WTC11 (cell line): ENCODE measurements around the gene FLNA.

Source experiments
- ATF3 ChIP-seq: sonication (generic); formaldehyde crosslinking; conservative IDR thresholded peaks from 2 replicates; pipeline ENCODE4 v1.8.1; 2022; ENCODE audit warnings: mild to moderate bottlenecking, missing genetic modification reagents
- CTCF ChIP-seq: fragments of 200-600 bp; IDR thresholded peaks from 2 replicates; pipeline ENCODE4 v1.8.0; 2022; ENCODE audit warnings: antibody characterized with exemption
- RELA ChIP-seq: sonication (generic); formaldehyde crosslinking; IDR thresholded peaks from 2 replicates; pipeline ENCODE4 v1.8.1; 2022; ENCODE audit warnings: missing genetic modification reagents, mild to moderate bottlenecking, borderline replicate concordance
- ZMAT4 ChIP-seq: fragments of 250-450 bp; sonication (Bioruptor Pico); IDR thresholded peaks from 2 replicates; pipeline ENCODE4 v1.9.0; 2021; ENCODE audit warnings: mild to moderate bottlenecking
- TF ChIP-seq, protein P1 (sequence below): sonication (generic); formaldehyde crosslinking; IDR thresholded peaks from 2 replicates; pipeline ENCODE4 v1.8.1; 2022; ENCODE audit warnings: missing genetic modification reagents, borderline replicate concordance
- TF ChIP-seq, protein P2 (sequence below): fragments of 250-450 bp; sonication (Bioruptor Pico); IDR thresholded peaks from 2 replicates; pipeline ENCODE4 v1.9.0; 2021; ENCODE audit warnings: moderate library complexity, mild to moderate bottlenecking, inconsistent platforms, borderline replicate concordance
- TF ChIP-seq, protein P3 (sequence below): sonication (generic); formaldehyde crosslinking; IDR thresholded peaks from 2 replicates; pipeline ENCODE4 v1.8.0; 2023; ENCODE audit warnings: missing genetic modification reagents, mild to moderate bottlenecking, borderline replicate concordance

DNA sequence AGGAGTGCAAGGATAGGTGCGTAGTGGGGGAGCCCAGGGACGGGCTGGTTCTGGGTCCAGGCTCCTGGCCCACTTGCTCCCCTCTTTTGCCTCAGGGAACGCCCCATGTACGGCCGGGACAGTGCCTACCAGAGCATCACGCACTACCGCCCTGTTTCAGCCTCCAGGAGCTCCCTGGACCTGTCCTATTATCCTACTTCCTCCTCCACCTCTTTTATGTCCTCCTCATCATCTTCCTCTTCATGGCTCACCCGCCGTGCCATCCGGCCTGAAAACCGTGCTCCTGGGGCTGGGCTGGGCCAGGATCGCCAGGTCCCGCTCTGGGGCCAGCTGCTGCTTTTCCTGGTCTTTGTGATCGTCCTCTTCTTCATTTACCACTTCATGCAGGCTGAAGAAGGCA, 6.4 kb upstream of the FLNA start:
- TF ChIP-seq CTCF (no peak), RELA (CRISPR knock-in tag) (no peak), ATF3 (CRISPR knock-in tag) (no peak), ZMAT4 (CRISPR knock-in tag) (no peak)
- TF ChIP-seq, protein P1, sequence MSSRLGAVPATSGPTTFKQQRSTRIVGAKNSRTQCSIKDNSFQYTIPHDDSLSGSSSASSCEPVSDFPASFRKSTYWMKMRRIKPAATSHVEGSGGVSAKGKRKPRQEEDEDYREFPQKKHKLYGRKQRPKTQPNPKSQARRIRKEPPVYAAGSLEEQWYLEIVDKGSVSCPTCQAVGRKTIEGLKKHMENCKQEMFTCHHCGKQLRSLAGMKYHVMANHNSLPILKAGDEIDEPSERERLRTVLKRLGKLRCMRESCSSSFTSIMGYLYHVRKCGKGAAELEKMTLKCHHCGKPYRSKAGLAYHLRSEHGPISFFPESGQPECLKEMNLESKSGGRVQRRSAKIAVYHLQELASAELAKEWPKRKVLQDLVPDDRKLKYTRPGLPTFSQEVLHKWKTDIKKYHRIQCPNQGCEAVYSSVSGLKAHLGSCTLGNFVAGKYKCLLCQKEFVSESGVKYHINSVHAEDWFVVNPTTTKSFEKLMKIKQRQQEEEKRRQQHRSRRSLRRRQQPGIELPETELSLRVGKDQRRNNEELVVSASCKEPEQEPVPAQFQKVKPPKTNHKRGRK (CRISPR knock-in tag) = no peak
- TF ChIP-seq, protein P2, sequence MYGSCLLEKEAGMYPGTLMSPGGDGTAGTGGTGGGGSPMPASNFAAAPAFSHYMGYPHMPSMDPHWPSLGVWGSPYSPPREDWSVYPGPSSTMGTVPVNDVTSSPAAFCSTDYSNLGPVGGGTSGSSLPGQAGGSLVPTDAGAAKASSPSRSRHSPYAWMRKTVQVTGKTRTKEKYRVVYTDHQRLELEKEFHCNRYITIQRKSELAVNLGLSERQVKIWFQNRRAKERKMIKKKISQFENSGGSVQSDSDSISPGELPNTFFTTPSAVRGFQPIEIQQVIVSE (CRISPR knock-in tag) = no peak
- TF ChIP-seq, protein P3, sequence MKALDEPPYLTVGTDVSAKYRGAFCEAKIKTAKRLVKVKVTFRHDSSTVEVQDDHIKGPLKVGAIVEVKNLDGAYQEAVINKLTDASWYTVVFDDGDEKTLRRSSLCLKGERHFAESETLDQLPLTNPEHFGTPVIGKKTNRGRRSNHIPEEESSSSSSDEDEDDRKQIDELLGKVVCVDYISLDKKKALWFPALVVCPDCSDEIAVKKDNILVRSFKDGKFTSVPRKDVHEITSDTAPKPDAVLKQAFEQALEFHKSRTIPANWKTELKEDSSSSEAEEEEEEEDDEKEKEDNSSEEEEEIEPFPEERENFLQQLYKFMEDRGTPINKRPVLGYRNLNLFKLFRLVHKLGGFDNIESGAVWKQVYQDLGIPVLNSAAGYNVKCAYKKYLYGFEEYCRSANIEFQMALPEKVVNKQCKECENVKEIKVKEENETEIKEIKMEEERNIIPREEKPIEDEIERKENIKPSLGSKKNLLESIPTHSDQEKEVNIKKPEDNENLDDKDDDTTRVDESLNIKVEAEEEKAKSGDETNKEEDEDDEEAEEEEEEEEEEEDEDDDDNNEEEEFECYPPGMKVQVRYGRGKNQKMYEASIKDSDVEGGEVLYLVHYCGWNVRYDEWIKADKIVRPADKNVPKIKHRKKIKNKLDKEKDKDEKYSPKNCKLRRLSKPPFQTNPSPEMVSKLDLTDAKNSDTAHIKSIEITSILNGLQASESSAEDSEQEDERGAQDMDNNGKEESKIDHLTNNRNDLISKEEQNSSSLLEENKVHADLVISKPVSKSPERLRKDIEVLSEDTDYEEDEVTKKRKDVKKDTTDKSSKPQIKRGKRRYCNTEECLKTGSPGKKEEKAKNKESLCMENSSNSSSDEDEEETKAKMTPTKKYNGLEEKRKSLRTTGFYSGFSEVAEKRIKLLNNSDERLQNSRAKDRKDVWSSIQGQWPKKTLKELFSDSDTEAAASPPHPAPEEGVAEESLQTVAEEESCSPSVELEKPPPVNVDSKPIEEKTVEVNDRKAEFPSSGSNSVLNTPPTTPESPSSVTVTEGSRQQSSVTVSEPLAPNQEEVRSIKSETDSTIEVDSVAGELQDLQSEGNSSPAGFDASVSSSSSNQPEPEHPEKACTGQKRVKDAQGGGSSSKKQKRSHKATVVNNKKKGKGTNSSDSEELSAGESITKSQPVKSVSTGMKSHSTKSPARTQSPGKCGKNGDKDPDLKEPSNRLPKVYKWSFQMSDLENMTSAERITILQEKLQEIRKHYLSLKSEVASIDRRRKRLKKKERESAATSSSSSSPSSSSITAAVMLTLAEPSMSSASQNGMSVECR (CRISPR knock-in tag) = no peak
